Frontal cortex (tissue), 4 donors: ENCODE measurements around the gene UBR1. TPM values are rescaled to one million over a fixed set of nuclear protein-coding genes. Genes with fewer than 3 reads are reported as not detected.

ENCODE experiments used
- DNase-seq, 2 donors: peaks; one replicate each; pipeline ENCODE4 v3.0.0; 2012; ENCODE audit warnings: low spot score in 2 of 2
- FAIRE-seq: peaks from 2 replicates; lab custom pipeline; 2012; peaks lifted over from hg19 to GRCh38; lab: Jason Lieb, UNC
- total RNA-seq: library from RNA; depleted of rRNA; stranded (reverse); fragments of >200 nt; gene quantifications from one replicate; pipeline ENCODE4 v1.2.3, GENCODE V29; 2014
- donor health status: control.
- donor health status: control.
- donor health status: control.

The UBR1 gene
- total RNA-seq, 1 donor from 2014 or later, result 75.0 TPM

DNA sequence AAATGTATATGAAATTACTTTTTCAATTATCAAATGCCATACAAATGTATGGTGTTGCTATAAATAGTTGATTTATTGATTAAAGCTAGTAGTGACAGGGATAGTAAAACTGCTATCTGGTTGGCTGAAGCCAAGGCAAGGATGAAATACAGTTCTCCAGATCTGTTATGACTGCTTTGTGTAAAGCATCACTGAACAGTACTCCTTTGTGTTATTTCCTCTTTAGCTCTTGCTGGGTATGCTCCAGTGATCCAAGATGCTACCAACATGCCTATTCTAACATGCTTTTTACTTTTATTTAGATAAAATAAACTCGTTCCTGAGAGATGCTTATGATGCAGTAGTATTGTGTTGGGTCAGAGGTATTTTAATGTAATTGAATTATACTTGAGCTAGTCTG is 12.4 kb upstream of the UBR1 start:
- FAIRE-seq (no peak), DNase-seq (no peak)

DNA sequence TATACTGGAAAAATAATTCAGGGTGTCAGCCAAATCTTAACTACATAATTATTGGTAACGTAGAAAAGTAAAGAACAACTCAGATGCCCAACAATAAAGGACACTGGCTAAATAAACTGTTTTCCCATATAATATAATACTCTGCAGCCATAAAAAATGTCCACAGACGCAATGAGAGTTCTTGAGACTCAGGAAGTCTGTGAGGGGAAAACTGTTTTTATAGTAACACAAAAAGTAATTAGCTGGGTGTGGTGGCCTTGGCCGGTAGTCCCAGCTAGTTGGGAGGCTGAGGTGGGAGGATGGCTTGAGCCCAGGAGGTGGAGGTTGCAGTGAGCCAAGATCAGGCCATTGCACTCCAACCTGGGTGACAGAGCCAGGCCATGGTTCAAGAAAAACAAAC is 5.5 kb upstream of the UBR1 start:
- FAIRE-seq (no peak), DNase-seq (no peak)

GRCh38 chr15:43107751-43108150 is 1.9 kb upstream of the UBR1 start:
- DNase-seq, result no peak
- FAIRE-seq, result no peak

DNA sequence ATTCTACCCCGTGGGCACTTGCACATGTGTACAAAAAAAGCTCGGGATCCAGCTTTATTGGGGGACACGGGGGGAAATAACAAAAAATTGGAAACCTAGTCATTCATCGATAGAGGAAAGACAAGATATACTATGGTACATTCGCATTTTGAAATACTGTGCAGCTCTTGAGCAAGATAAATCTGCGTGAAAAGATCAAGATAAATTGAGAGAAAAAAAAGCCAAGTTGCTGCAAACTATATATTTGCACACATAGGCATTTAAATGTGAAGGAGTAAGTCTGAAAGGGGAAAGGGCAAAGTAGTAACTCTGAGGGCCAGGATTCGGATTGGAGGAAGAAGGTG is 620 bp upstream of the UBR1 start:
- DNase-seq (no peak), FAIRE-seq (no peak)

GRCh38 chr15:43105077-43105736 is 631 bp downstream of the UBR1 start:
- FAIRE-seq (no peak), DNase-seq (no peak)

DNA sequence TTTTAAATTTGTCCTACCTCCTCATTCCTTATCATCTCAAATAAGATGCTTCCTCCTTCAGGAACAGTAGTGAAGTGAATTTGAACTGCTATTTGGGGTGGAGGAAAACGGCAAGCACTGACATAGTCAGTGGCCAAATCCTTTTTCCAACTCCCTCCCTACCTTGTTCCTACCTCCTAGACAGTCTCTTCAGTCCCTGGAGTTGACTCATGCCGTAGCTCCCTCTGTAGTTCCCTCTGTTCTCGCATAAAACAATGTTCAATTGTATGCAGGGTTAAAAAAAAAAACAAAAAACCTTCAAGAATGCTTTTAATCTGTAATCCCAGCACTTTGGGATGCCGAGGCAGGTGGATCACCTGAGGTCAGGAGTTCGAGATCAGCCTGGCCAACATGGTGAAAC is 1.4 kb downstream of the UBR1 start:
- FAIRE-seq (no peak), DNase-seq (no peak)

- DNase-seq (no peak), FAIRE-seq (no peak)
Measured at GRCh38 chr15:43103907-43104306, 1.9 kb downstream of the UBR1 start.

DNA sequence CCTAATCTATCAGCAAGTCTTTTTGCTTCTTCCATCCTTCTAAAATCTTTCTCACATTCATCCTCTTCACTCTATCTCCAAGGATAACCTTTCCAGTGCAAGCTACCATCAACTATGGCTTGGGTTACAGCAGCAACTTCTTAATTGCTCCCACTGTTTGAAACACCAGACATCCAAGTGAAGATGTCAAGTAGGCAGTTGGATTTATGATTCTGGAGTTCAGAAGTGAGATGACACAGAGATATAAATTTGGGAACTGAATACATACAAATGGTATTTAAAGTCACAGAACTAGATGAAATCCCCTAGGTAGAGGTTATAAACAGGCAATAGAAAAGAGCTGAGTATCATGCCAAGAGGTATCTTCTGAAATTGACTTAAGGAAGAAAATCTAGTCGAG is 3.7 kb downstream of the UBR1 start:
- FAIRE-seq, result no peak
- DNase-seq, result no peak

DNA sequence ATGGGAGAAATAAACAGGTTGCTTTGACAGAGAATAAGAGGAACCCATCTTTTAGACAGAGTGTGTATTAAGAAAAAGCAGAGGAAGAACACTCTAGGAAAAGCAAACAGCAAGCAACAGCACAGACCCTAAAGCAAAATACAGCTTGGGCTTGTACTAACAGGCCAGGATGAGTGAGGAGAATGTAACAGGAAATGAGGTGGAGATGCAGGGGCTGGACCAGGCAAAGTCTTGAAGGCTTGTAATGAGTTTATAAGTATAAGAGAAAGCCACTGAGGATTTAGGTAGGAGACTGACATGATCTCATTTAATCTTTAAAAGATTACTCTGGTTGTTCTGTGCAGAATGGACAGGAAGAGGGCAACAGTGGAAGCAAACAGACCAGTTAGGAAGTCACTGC is 4.9 kb downstream of the UBR1 start:
- FAIRE-seq, result no peak

DNA sequence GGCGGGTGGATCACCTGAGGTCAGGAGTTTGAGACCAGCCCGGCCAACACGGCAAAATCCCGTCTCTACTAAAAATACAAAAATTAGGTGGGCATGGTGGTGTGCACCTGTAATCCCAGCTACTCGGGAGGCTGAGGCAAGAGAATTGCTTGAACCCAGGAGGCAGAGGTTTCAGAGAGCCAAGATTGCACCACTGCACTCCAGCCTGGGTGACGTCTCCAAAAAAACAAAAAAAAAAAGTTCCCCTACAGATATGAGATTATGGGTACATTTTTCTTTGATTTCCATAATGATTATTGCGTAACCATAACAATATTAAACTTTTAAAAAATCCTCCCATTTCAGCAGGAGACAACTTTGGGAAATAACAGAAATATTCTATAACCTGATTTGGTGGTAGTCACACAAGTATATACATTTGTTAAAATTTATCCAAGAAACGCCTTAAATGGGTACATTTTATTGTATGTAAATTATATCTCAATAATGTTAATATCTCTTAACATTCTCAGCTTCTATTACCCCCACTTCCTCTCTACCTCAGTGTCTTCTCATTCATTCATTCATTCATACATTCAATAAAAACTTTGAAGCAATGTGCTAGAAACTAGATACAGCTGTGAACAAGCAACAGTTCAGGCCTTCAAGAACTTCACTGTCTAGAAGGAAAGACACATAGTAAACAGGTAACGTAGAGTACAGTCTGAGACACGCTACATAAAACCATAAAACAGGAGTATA is 6.6 kb downstream of the UBR1 start:
- no peak for DNase-seq
- no peak for FAIRE-seq

More for the DNA sequence above, 4.9 kb downstream of the UBR1 start:
- no peak for DNase-seq

DNA sequence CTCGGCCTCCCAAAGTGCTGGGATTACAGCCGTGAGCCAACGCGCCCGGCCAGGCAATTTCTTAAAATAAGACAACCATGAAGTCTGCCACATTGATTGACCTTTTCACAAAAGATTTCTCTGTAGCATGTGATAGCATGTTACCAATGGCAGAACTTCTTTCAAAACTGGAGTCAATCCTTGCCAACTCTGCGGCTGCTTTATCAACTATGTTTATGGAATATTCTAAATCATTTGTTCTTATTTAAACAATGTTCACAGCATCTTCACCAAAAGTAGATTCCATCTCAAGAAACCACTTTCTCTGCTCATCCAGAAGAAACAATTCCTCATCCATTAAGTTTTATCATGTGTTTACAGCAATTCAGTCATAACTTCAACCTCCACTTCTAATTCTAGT is 9.4 kb downstream of the UBR1 start:
- DNase-seq (no peak), FAIRE-seq (no peak)

DNA sequence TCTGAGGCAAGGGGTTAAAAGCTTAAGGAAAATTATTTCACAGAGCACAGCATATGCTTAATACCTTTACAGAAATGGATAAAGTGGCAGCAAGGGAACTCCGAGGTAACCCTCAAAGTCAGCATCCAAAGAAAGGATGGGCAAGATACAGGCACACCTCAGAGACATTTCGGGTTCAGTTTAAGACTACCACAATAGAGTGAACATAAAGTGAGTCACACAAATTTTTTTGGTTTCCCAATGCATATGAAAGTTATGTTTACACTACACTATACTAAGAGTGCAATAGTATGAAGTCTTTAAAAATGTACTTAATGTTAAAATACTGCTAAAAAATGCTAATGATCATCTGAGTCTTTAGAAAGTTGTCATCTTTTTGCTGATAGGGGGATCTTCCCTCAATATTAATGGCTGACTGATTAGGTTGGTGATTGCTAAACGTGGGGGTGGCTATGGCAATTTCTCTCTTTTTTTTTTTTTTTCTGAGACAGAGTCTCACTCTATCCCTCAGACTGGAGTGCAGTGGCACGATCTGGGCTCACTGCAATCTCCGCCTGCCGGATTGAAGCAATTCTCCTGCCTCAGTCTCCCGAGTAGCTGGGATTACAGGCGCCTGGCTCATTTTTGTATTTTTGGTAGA is 10.0 kb downstream of the UBR1 start:
- FAIRE-seq (no peak), DNase-seq (no peak)

DNA sequence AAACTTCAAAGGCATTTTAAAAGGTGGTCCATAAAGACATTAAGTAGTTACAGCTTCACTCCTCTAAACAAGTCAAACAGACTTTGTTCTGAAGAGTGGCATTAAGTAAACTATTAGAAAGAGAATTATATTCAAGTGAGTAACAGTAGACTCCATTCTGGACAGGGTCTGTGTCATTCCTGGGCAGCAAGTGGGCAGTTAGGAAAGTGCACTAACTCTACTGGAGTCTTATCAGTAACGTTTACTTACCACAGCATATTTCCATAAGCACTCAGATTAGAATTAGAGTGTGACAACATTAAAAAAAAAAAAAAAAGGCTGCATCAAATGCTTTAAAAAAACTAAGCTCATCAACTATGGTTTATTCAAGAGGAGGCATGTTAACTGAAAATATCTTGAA is 10.6 kb downstream of the UBR1 start:
- FAIRE-seq, result no peak

DNA sequence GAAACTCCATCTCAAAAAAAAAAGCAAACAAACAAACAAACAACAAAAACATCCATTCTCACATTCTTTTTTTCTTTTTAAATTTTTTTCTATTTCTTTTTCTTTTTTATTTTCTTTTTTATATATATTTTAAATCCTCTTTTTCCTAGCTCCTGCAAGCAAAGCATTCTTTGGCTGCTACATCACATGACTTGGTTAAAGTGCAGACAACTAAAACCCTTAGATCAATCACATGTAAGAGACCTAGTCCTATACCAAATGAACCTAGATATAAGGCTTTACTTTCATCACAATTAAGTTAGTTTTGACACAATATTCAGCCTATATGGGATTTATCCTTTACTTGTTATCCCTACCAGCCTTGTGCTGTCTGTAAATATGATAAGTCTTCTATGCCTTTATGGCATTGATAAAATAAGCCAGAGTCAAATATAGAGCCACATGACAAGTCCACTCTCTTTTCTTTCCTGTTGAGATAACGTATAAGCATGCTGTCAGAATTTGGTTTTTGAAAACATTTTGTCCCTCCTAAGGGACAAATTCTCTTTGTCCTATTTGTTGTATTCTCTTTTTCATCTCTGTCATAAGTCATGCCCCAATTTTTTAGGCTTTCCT is 11.3 kb downstream of the UBR1 start:
- DNase-seq, result no peak
- no peak for FAIRE-seq

More for the DNA sequence above, 10.6 kb downstream of the UBR1 start:
- no peak for DNase-seq

- no peak for FAIRE-seq
- DNase-seq, result no peak
Measured at GRCh38 chr15:43093026-43093425, 12.8 kb downstream of the UBR1 start.

- no peak for FAIRE-seq
- no peak for DNase-seq
Measured at GRCh38 chr15:43091859-43092258, 14.0 kb downstream of the UBR1 start.

DNA sequence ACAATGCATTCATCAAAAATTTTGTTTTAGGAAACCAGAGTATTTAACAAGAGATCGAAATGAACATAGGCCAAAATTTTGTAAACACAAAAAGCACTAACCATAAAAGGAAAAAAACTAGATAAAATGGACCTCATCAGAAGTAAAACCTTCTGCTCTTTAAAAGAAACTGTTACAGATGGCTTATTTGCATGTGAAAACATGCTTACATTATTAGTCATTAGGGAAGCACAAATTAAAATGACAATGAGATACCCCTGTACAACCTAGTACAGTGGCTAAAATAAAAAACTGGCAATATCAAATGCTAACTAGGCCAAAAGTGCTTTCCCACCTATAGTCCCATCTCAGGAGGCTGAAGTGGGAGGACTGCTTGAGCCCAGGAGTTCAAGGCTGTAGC is 19.3 kb downstream of the UBR1 start:
- FAIRE-seq (no peak), DNase-seq (no peak)

GRCh38 chr15:43085921-43086320 is 19.9 kb downstream of the UBR1 start:
- DNase-seq (no peak), FAIRE-seq (no peak)

DNA sequence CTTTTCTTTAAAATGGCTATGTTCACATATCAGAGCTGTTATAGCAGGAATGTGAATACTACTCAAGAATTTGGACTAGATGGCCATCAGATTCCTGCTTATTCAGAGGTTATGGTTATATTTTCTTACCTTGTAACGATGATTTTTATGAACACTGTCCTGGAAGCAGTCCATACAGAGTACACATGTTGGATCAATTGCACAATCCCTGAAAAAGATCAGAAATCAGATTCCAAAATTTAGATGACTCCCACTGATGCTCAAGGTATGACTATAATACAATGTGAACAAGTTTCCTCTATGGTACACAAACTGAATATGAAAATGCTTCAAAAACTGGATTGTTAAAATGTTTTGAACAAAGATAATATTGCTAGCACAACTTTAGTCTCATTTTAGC is 23.3 kb downstream of the UBR1 start:
- no peak for FAIRE-seq
- DNase-seq, result no peak

GRCh38 chr15:43081283-43081682 is 24.6 kb downstream of the UBR1 start:
- DNase-seq, result no peak
- no peak for FAIRE-seq

DNA sequence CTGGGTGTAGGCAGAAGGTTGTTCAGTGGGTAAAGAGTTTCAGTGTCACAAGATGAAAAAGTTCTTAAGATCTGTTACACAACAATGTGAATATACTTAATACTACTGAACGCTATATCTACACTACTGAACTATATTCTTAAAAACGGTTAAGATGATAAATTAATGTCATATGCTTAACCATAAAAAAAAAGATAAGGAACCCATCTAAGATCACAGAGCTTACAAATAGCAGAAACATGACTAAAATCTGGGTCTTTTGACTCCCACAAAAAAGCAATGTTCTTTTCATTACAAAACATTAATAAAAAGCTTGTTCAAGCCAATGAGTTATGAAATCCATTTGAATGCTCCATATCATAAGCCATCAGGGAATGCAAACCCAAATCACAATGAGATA is 34.4 kb downstream of the UBR1 start:
- FAIRE-seq, result no peak
- no peak for DNase-seq
